SK-N-SH (cell line): Measurements from ENCODE around the gene ACKR3. TPM values are rescaled to one million over a fixed set of nuclear protein-coding genes. Genes with fewer than 3 reads are reported as not detected.

Source experiments
- CTCF ChIA-PET: fragments of 300-600, 350-600 bp; formaldehyde crosslinking; extraction: SDS; loops from one replicate; lab custom pipeline; 2021; lab: Yijun Ruan, JAX
- POLR2A ChIA-PET: fragments of 350-600 bp; sonication (Branson Sonifier 250); formaldehyde crosslinking; extraction: SDS; loops from one replicate; lab custom pipeline; 2020; ENCODE audit warnings: antibody characterized with exemption, inconsistent platforms; lab: Yijun Ruan, JAX
- DNase-seq: peaks from one replicate; pipeline ENCODE4 v3.0.0; 2012
- H2AFZ ChIP-seq: fragments of 200-600 bp; sonication (generic); 2 replicates; pipeline ENCODE4 v1.8.1; 2016; ENCODE audit warnings: antibody characterized with exemption, mild to moderate bottlenecking, low read depth
- H3F3A ChIP-seq: fragments of 200-600 bp; sonication (generic); replicated peaks from 2 replicates; pipeline ENCODE3; 2016; ENCODE audit warnings: antibody characterized with exemption, mild to moderate bottlenecking; ENCODE audit not compliant: insufficient read depth
- H3K27ac ChIP-seq, 2 experiments: fragments of 200-500 bp in 1 of 2; fragments of 200-600 bp in 1 of 2; sonication (Bioruptor generic) in 1 of 2; sonication (generic), shearing (Covaris generic) in 1 of 2; 2 replicates each; pipeline versions ENCODE4 v1.5.1 to v1.6.1; 2014 to 2016; ENCODE audit warnings: low read depth in 2 of 2, inconsistent platforms in 1 of 2, low read length in 1 of 2, mild to moderate bottlenecking in 1 of 2, mixed read lengths in 1 of 2
- H3K27me3 ChIP-seq: fragments of 200-600 bp; sonication (generic), shearing (Covaris generic); 2 replicates; pipeline ENCODE4 v1.6.1; 2016; ENCODE audit warnings: mixed run types; ENCODE audit not compliant: insufficient read depth
- H3K36me3 ChIP-seq, 2 experiments: fragments of 200-500 bp in 1 of 2; fragments of 200-600 bp in 1 of 2; sonication (Bioruptor generic) in 1 of 2; sonication (generic) in 1 of 2; replicated peaks in 1 of 2; 2 replicates each; pipeline versions ENCODE3 to v1.5.1; 2014 to 2016; ENCODE audit warnings: low read length in 1 of 2, mild to moderate bottlenecking in 1 of 2; ENCODE audit not compliant: insufficient read depth in 2 of 2, control insufficient read depth in 1 of 2
- H3K4me1 ChIP-seq, 2 experiments: fragments of 200-500 bp in 1 of 2; fragments of 200-600 bp in 1 of 2; sonication (Bioruptor generic) in 1 of 2; sonication (generic), shearing (Covaris generic) in 1 of 2; 2 replicates each; pipeline versions ENCODE4 v1.5.1 to v1.6.1; 2014 to 2016; ENCODE audit warnings: low read depth in 1 of 2, low read length in 1 of 2, mixed run types in 1 of 2; ENCODE audit not compliant: insufficient read depth in 2 of 2, control insufficient read depth in 1 of 2
- H3K4me2 ChIP-seq: fragments of 200-600 bp; sonication (generic), shearing (Covaris generic); 2 replicates; pipeline ENCODE4 v1.6.1; 2017; ENCODE audit warnings: mixed run types
- H3K4me3 ChIP-seq, 2 experiments: fragments of 200-500 bp in 1 of 2; fragments of 200-600 bp in 1 of 2; sonication (Bioruptor generic) in 1 of 2; sonication (generic), shearing (Covaris generic) in 1 of 2; 2 replicates each; pipeline versions ENCODE4 v1.5.1 to v1.8.1; 2014 to 2016; ENCODE audit warnings: low read depth in 2 of 2, inconsistent platforms in 1 of 2, low read length in 1 of 2, mild to moderate bottlenecking in 1 of 2, mixed read lengths in 1 of 2, moderate library complexity in 1 of 2
- H3K79me2 ChIP-seq: fragments of 200-600 bp; sonication (generic); 2 replicates; pipeline ENCODE4 v1.8.1; 2017; ENCODE audit warnings: mild to moderate bottlenecking; ENCODE audit not compliant: insufficient read depth
- H3K9ac ChIP-seq: fragments of 200-600 bp; sonication (generic); 2 replicates; pipeline ENCODE4 v1.6.1; 2017; ENCODE audit warnings: mixed run types
- H3K9me2 ChIP-seq: fragments of 200-600 bp; sonication (generic); 2 replicates; pipeline ENCODE4 v1.6.1; 2017; ENCODE audit warnings: mixed run types
- H3K9me3 ChIP-seq: fragments of 200-600 bp; sonication (generic); 2 replicates; pipeline ENCODE4 v1.6.1; 2017; ENCODE audit warnings: mixed run types, mild to moderate bottlenecking, moderate library complexity
- H4K20me1 ChIP-seq: fragments of 200-600 bp; sonication (generic); 2 replicates; pipeline ENCODE4 v1.6.1; 2017; ENCODE audit warnings: mild to moderate bottlenecking, mixed run types; ENCODE audit not compliant: insufficient read depth
- CHD2 ChIP-seq: fragments of 150-350 bp; IDR thresholded peaks from 2 replicates; pipeline ENCODE4 v1.6.1; 2018; ENCODE audit warnings: low read length; ENCODE audit not compliant: partially characterized antibody
- CTCF ChIP-seq: fragments of 200-600 bp; sonication (generic); IDR thresholded peaks from 2 replicates; pipeline ENCODE4 v1.6.1; 2017; ENCODE audit warnings: antibody characterized with exemption, mild to moderate bottlenecking, moderate library complexity
- ELF1 ChIP-seq: IDR thresholded peaks from 2 replicates; pipeline ENCODE4 v1.4.0; 2012
- FOSL2 ChIP-seq: IDR thresholded peaks from 2 replicates; pipeline ENCODE4 v1.4.0; 2012; ENCODE audit warnings: low read depth, mild to moderate bottlenecking, moderate library complexity, borderline replicate concordance
- FOXJ3 ChIP-seq: sonication (generic); formaldehyde crosslinking; IDR thresholded peaks from 2 replicates; pipeline ENCODE4 v1.5.1; 2020; ENCODE audit warnings: mild to moderate bottlenecking, missing genetic modification reagents
- MEF2A ChIP-seq: IDR thresholded peaks from 2 replicates; pipeline ENCODE4 v1.4.0; 2012; ENCODE audit warnings: low read depth, borderline replicate concordance
- NFIC ChIP-seq: IDR thresholded peaks from 2 replicates; pipeline ENCODE4 v1.4.0; 2012; ENCODE audit warnings: borderline replicate concordance
- NRF1 ChIP-seq: IDR thresholded peaks from 2 replicates; pipeline ENCODE4 v1.6.1; 2012; ENCODE audit warnings: low read depth, mild to moderate bottlenecking, low read length
- RAD21 ChIP-seq: IDR thresholded peaks from 2 replicates; pipeline ENCODE4 v1.6.1; 2012; ENCODE audit warnings: mild to moderate bottlenecking, low read length
- RXRA ChIP-seq: IDR thresholded peaks from 2 replicates; pipeline ENCODE4 v1.4.0; 2012; ENCODE audit warnings: low read depth, mild to moderate bottlenecking, borderline replicate concordance
- SMC3 ChIP-seq: IDR thresholded peaks from 2 replicates; pipeline ENCODE4 v1.6.1; 2012; ENCODE audit warnings: low read depth, low read length, improper control_type of control experiment
- TAF1 ChIP-seq: IDR thresholded peaks from 2 replicates; pipeline ENCODE4 v1.6.1; 2012; ENCODE audit warnings: low read depth, mild to moderate bottlenecking, low read length, moderate library complexity, borderline replicate concordance
- TEAD4 ChIP-seq: IDR thresholded peaks from 2 replicates; pipeline ENCODE4 v1.4.0; 2012; ENCODE audit warnings: mild to moderate bottlenecking, borderline replicate concordance; ENCODE audit not compliant: insufficient read depth
- WGBS: methylation state at CpG from one replicate; pipeline ENCODE4 v1.1.6; 2017; ENCODE audit warnings: low lambda C conversion rate; 5-methylcytosine and 5-hydroxymethylcytosine counted together
- polyA plus RNA-seq, 3 experiments: library from polyadenylated mRNA; depleted of rRNA; stranded (reverse); fragments of >200 nt; gene quantifications; 2 replicates each; pipeline ENCODE4 v1.2.3, GENCODE V29; 2012
- TF ChIP-seq, protein P1 (sequence below): fragments of 150-350 bp; IDR thresholded peaks from 2 replicates; pipeline ENCODE4 v1.6.1; 2017; ENCODE audit warnings: antibody characterized with exemption, low read length, low read depth, borderline replicate concordance

Gene ACKR3
- polyA plus RNA-seq, 1 of the 3 experiments (the other 2 are of a cell fraction), result not detected

DNA sequence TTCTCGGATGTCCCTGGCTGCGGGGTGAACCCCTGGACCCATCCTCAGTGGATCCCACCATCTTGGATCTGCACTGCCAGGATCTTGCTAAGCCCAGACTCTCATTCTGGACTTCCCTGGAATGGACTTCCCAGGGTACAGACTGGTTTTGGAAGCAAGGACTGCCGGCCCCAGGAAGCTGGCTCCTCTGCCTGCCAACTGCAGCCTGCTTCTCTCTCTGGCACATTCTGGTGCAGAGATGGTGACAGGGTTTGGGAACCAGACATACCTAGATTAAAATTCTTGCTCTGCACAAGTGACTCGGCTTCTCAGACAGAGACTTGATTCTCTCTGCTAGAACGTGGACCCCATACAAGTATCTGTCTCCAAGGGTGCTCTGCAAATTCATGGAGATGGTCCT lies 29.4 kb downstream of the ACKR3 start:
- Histone ChIP-seq H3K4me3 (no peak overlapping the region), H2AFZ (no peak overlapping the region), H3K79me2 (no peaks in the 10 kb centered on the region), H3K36me3 (no peaks in the 10 kb centered on the region), H4K20me1 (no peaks in the 10 kb centered on the region), H3K4me1 (no peaks in the 10 kb centered on the region), H3K4me2 (no peak overlapping the region), H3K9ac (no peak overlapping the region), H3F3A (no peaks in the 10 kb centered on the region), H3K27ac (no peak overlapping the region), H3K27me3 (peaks cover 9% of the 10 kb centered on the region; the same call in 1 of the 2 replicates), H3K9me3 (no peaks in the 10 kb centered on the region), H3K9me2 (no peaks in the 10 kb centered on the region)
- no peak for TF ChIP-seq NFIC
- TF ChIP-seq RXRA, result no peak
- TF ChIP-seq, protein P1, sequence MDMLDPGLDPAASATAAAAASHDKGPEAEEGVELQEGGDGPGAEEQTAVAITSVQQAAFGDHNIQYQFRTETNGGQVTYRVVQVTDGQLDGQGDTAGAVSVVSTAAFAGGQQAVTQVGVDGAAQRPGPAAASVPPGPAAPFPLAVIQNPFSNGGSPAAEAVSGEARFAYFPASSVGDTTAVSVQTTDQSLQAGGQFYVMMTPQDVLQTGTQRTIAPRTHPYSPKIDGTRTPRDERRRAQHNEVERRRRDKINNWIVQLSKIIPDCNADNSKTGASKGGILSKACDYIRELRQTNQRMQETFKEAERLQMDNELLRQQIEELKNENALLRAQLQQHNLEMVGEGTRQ, result no peak
- no peak for TF ChIP-seq CHD2
- ChIA-PET POLR2A (no interaction called here), CTCF (interaction anchor here (0.9 kb wide), 1 partner anchor 8 kb away, joined by 3 read pairs; no protein-coding TSS in a partner anchor)
- WGBS, result 0% methylated on average over 4 of the region's 5 CpGs
- DNase-seq, result no peak

GRCh38 chr2:236600158-236600557 lies 30.5 kb downstream of the ACKR3 start:
- WGBS, result 36% methylated on average over 7 of the region's 7 CpGs
- no peaks in the 10 kb centered on the region for H3F3A ChIP-seq
- no peak overlapping the region for H3K9ac ChIP-seq
- H3K4me3 ChIP-seq, result no peak overlapping the region
- no peaks in the 10 kb centered on the region for H3K4me1 ChIP-seq
- H3K79me2 ChIP-seq, result no peaks in the 10 kb centered on the region
- H3K27ac ChIP-seq, result no peak overlapping the region
- no peak overlapping the region for H2AFZ ChIP-seq
- TF ChIP-seq TAF1, result no peak
- TF ChIP-seq TEAD4, result no peak
- no peak for TF ChIP-seq RAD21
- no peak for TF ChIP-seq FOXJ3 (CRISPR knock-in tag)
- no peak for TF ChIP-seq SMC3
- no peak for TF ChIP-seq NFIC
- no peak for TF ChIP-seq FOSL2
- TF ChIP-seq, protein P1, result no peak
- TF ChIP-seq NRF1, result no peak
- TF ChIP-seq CTCF, result no peak
- no peak for TF ChIP-seq MEF2A
- no peak for TF ChIP-seq ELF1
- TF ChIP-seq CHD2, result no peak
- no peaks in the 10 kb centered on the region for H3K36me3 ChIP-seq
- H3K9me2 ChIP-seq, result no peaks in the 10 kb centered on the region
- H3K4me2 ChIP-seq, result no peak overlapping the region
- peaks cover 14% of the 10 kb centered on the region; the same call in 1 of the 2 replicates for H3K27me3 ChIP-seq
- ChIA-PET POLR2A (no interaction called here), CTCF (no interaction called here)
- H4K20me1 ChIP-seq, result no peaks in the 10 kb centered on the region
- H3K9me3 ChIP-seq, result no peaks in the 10 kb centered on the region
- DNase-seq, result no peak
